ENCODE results near the gene INSIG1.

INSIG1 gene

GRCh38 chr7:155276800-155277375, 20.8 kb upstream of the INSIG1 start:
- TF ChIP-seq TCF4 (CRISPR knock-in tag; IDR thresholded peaks at IDR 0.05; ENCODE audit: borderline replicate concordance) (no peak), ZC3H10 (CRISPR knock-in tag; IDR thresholded peaks at IDR 0.05) (no peak), OSR1 (CRISPR knock-in tag; IDR thresholded peaks at IDR 0.05) (no peak), BACH2 (CRISPR knock-in tag; IDR thresholded peaks at IDR 0.05; ENCODE audit: borderline replicate concordance) (no peak), CREB5 (CRISPR knock-in tag; IDR thresholded peaks at IDR 0.05; ENCODE audit: low read depth) (no peak), ZNF565 (CRISPR knock-in tag; conservative IDR thresholded peaks at IDR 0.05; ENCODE audit: low read depth) (no peak), TOX (CRISPR knock-in tag; IDR thresholded peaks at IDR 0.05; ENCODE audit: borderline replicate concordance) (no peak), TSHZ2 (CRISPR knock-in tag; IDR thresholded peaks at IDR 0.05) (no peak), PATZ1 (CRISPR knock-in tag; IDR thresholded peaks at IDR 0.05; ENCODE audit: borderline replicate concordance) (no peak), ARNTL (CRISPR knock-in tag; IDR thresholded peaks at IDR 0.05; ENCODE audit: borderline replicate concordance, low read depth) (no peak), ZNF8 (CRISPR knock-in tag; IDR thresholded peaks at IDR 0.05) (no peak), GLIS3 (CRISPR knock-in tag; IDR thresholded peaks at IDR 0.05) (no peak), CSRNP3 (CRISPR knock-in tag; IDR thresholded peaks at IDR 0.05) (no peak), SNAI2 (CRISPR knock-in tag; IDR thresholded peaks at IDR 0.05) (no peak), ZNF70 (CRISPR knock-in tag; IDR thresholded peaks at IDR 0.05) (no peak)
- no peak for ATAC-seq

GRCh38 chr7:155277385-155277994, 20.2 kb upstream of the INSIG1 start:
- no peak for ATAC-seq
- TF ChIP-seq ARNTL (CRISPR knock-in tag; IDR thresholded peaks at IDR 0.05; ENCODE audit: borderline replicate concordance, low read depth), result no peak
- TF ChIP-seq PPARA (CRISPR knock-in tag; IDR thresholded peaks at IDR 0.05; ENCODE audit: borderline replicate concordance), result no peak
- TF ChIP-seq ZC3H10 (CRISPR knock-in tag; IDR thresholded peaks at IDR 0.05), result no peak
- TF ChIP-seq ZFP30 (CRISPR knock-in tag; IDR thresholded peaks at IDR 0.05), result no peak
- no peak for TF ChIP-seq CSRNP3 (CRISPR knock-in tag; IDR thresholded peaks at IDR 0.05)

GRCh38 chr7:155278921-155279320, 18.8 kb upstream of the INSIG1 start:
- ATAC-seq, result no peak
- no peak for TF ChIP-seq ESRRG (CRISPR knock-in tag; IDR thresholded peaks at IDR 0.05)
- no peak for TF ChIP-seq ZFP3 (CRISPR knock-in tag; IDR thresholded peaks at IDR 0.05)
- no peak for TF ChIP-seq TOX (CRISPR knock-in tag; IDR thresholded peaks at IDR 0.05; ENCODE audit: borderline replicate concordance)
- TF ChIP-seq ARNTL (CRISPR knock-in tag; IDR thresholded peaks at IDR 0.05; ENCODE audit: borderline replicate concordance, low read depth), result no peak
- TF ChIP-seq CREB5 (CRISPR knock-in tag; IDR thresholded peaks at IDR 0.05; ENCODE audit: low read depth), result no peak
- TF ChIP-seq CSDC2 (CRISPR knock-in tag; IDR thresholded peaks at IDR 0.05), result no peak
- no peak for TF ChIP-seq ISL1 (CRISPR knock-in tag; IDR thresholded peaks at IDR 0.05)
- TF ChIP-seq PPARA (CRISPR knock-in tag; IDR thresholded peaks at IDR 0.05; ENCODE audit: borderline replicate concordance), result no peak
- TF ChIP-seq SNAI2 (CRISPR knock-in tag; IDR thresholded peaks at IDR 0.05), result no peak
- TF ChIP-seq RARB (CRISPR knock-in tag; IDR thresholded peaks at IDR 0.05), result no peak
- TF ChIP-seq OSR1 (CRISPR knock-in tag; IDR thresholded peaks at IDR 0.05), result no peak
- TF ChIP-seq ZNF8 (CRISPR knock-in tag; IDR thresholded peaks at IDR 0.05), result no peak
- no peak for TF ChIP-seq BACH2 (CRISPR knock-in tag; IDR thresholded peaks at IDR 0.05; ENCODE audit: borderline replicate concordance)
- TF ChIP-seq CSRNP3 (CRISPR knock-in tag; IDR thresholded peaks at IDR 0.05), result no peak

All from SK-N-SH treated with all-trans-retinoic acid at 6 μM for 48 hours (cell line).